Forelimb muscle (tissue), 1 donor: ENCODE data around the gene GUCY1A1. TPM values are rescaled to one million over a fixed set of nuclear protein-coding genes. Genes with fewer than 3 reads are reported as not detected.
"Not testable (repeated sequence)": the region's sequence is repeated elsewhere in the genome, so short reads cannot be mapped to it uniquely, and the experiment has no call there.

Experiments
- DNase-seq: peaks from one replicate; pipeline ENCODE4 v3.0.0-alpha.2; 2013; ENCODE audit warnings: low read depth
- polyA plus RNA-seq: library from polyadenylated mRNA; unstranded; fragments of 120-200 nt; gene quantifications from one replicate; pipeline ENCODE4 v1.2.1, GENCODE V29; 2013; ENCODE audit not compliant: insufficient read length

GUCY1A1 gene
- 11.1 TPM for polyA plus RNA-seq

- no peak for DNase-seq
Observed at GRCh38 chr4:155666344-155667221, at the start of gene GUCY1A1. Gene GUCY1A1 (plus strand): TSS chr4:155666848. CDS start chr4:155696868, 30,020 bp downstream.

- no peak for DNase-seq
Observed at GRCh38 chr4:155617296-155617695, 49.4 kb upstream of the GUCY1A1 start.

GRCh38 chr4:155618183-155618838 is 48.3 kb upstream of the GUCY1A1 start:
- DNase-seq = no peak

GRCh38 chr4:155620637-155621036 is 46.0 kb upstream of the GUCY1A1 start:
- no peak for DNase-seq

GRCh38 chr4:155624478-155624877 is 42.2 kb upstream of the GUCY1A1 start:
- DNase-seq = no peak

GRCh38 chr4:155626561-155626960 is 40.1 kb upstream of the GUCY1A1 start:
- no peak for DNase-seq

- DNase-seq = no peak
Observed at GRCh38 chr4:155629183-155629825, 37.3 kb upstream of the GUCY1A1 start.

- DNase-seq = no peak
Observed at GRCh38 chr4:155629956-155630355, 36.7 kb upstream of the GUCY1A1 start.

GRCh38 chr4:155632310-155632840 is 34.3 kb upstream of the GUCY1A1 start:
- DNase-seq = no peak

GRCh38 chr4:155638195-155638965 is 28.3 kb upstream of the GUCY1A1 start:
- DNase-seq = no peak

- no peak for DNase-seq
Observed at GRCh38 chr4:155639704-155640523, 26.7 kb upstream of the GUCY1A1 start.

- DNase-seq = no peak
Observed at GRCh38 chr4:155640751-155641150, 25.9 kb upstream of the GUCY1A1 start.

GRCh38 chr4:155643087-155643486 is 23.6 kb upstream of the GUCY1A1 start:
- no peak for DNase-seq

- no peak for DNase-seq
Observed at GRCh38 chr4:155646001-155646400, 20.6 kb upstream of the GUCY1A1 start.

- not testable (repeated sequence) for DNase-seq
Observed at GRCh38 chr4:155650785-155651184, 15.9 kb upstream of the GUCY1A1 start.

- DNase-seq = no peak
Observed at GRCh38 chr4:155653052-155653451, 13.6 kb upstream of the GUCY1A1 start.

GRCh38 chr4:155656025-155656424 is 10.6 kb upstream of the GUCY1A1 start:
- DNase-seq = no peak

- DNase-seq = no peak
Observed at GRCh38 chr4:155657169-155657568, 9.5 kb upstream of the GUCY1A1 start.

- DNase-seq = no peak
Observed at GRCh38 chr4:155657985-155658680, 8.5 kb upstream of the GUCY1A1 start.

- DNase-seq = no peak
Observed at GRCh38 chr4:155658681-155659064, 8.0 kb upstream of the GUCY1A1 start.
